SU-DHL-6 (cell line): ENCODE measurements around the gene DQX1.
A peak's percentile ranks its signal among the peaks of the same experiment; 100 is the strongest.
"Not testable (repeated sequence)": the region's sequence is repeated elsewhere in the genome, so short reads cannot be mapped to it uniquely, and the experiment has no call there.

Source experiments
- H2AFZ ChIP-seq: fragments of 200-600 bp; sonication (generic); 2 replicates; pipeline ENCODE4 v1.6.1; 2014; ENCODE audit warnings: low read depth, mild to moderate bottlenecking, moderate library complexity, mixed read lengths, antibody characterized with exemption, low read length; ENCODE audit not compliant: severe bottlenecking
- H3F3A ChIP-seq: fragments of 200-600 bp; shearing (Covaris generic); 2 replicates; pipeline ENCODE4 v1.6.0; 2016; ENCODE audit warnings: antibody characterized with exemption, mild to moderate bottlenecking; ENCODE audit not compliant: insufficient read depth
- H3K27ac ChIP-seq: fragments of 200-600 bp; sonication (generic); 2 replicates; pipeline ENCODE4 v1.5.1; 2016; ENCODE audit warnings: low read depth, mild to moderate bottlenecking, low read length, moderate library complexity, mixed read lengths
- H3K27me3 ChIP-seq: fragments of 200-600 bp; sonication (generic), shearing (Covaris generic); 2 replicates; pipeline ENCODE4 v1.6.0; 2014; ENCODE audit warnings: mild to moderate bottlenecking, low read length
- H3K36me3 ChIP-seq: fragments of 200-600 bp; sonication (generic); 2 replicates; pipeline ENCODE4 v1.6.1; 2014; ENCODE audit warnings: mild to moderate bottlenecking, low read length, mixed read lengths
- H3K4me2 ChIP-seq: fragments of 300-600, 200-600 bp; shearing (Covaris generic), sonication (generic); 2 replicates; pipeline ENCODE4 v1.6.0; 2014; ENCODE audit warnings: low read length, low read depth, mild to moderate bottlenecking; ENCODE audit not compliant: poor library complexity, severe bottlenecking
- H3K4me3 ChIP-seq: fragments of 200-600 bp; sonication (generic); 2 replicates; pipeline ENCODE4 v1.5.1; 2014; ENCODE audit warnings: antibody characterized with exemption, low read length, mild to moderate bottlenecking, mixed read lengths; ENCODE audit not compliant: insufficient read depth, poor library complexity, severe bottlenecking
- H3K79me2 ChIP-seq: fragments of 200-600 bp; sonication (generic); 2 replicates; pipeline ENCODE4 v1.6.1; 2014; ENCODE audit warnings: mild to moderate bottlenecking, low read length, moderate library complexity; ENCODE audit not compliant: insufficient read depth
- H3K9ac ChIP-seq: fragments of 200-600 bp; sonication (generic); 2 replicates; pipeline ENCODE4 v1.7.0; 2014; ENCODE audit warnings: mild to moderate bottlenecking, low read length
- H3K9me2 ChIP-seq: fragments of 200-600 bp; sonication (generic); replicated peaks from 2 replicates; pipeline ENCODE4 v1.6.1; 2014; ENCODE audit warnings: low read length; ENCODE audit not compliant: insufficient read depth
- H3K9me3 ChIP-seq: fragments of 200-600 bp; sonication (generic); 2 replicates; pipeline ENCODE4 v1.6.1; 2014; ENCODE audit warnings: low read length, mixed read lengths; ENCODE audit not compliant: insufficient read depth
- H4K20me1 ChIP-seq: fragments of 200-600 bp; sonication (generic); 2 replicates; pipeline ENCODE4 v1.6.1; 2014; ENCODE audit warnings: low read depth, mild to moderate bottlenecking, antibody characterized with exemption, low read length, moderate library complexity, mixed read lengths
- EZH2phosphoT487 ChIP-seq: fragments of 200-600 bp; sonication (generic), shearing (Covaris generic); conservative IDR thresholded peaks from 2 replicates; pipeline ENCODE4 v1.6.1; 2018; ENCODE audit warnings: mild to moderate bottlenecking, antibody characterized with exemption, low read length, moderate library complexity, mixed read lengths
- TF ChIP-seq, protein P1 (sequence below): fragments of 200-600 bp; sonication (generic); IDR thresholded peaks from one replicate; pipeline ENCODE4 v1.5.1; 2017; ENCODE audit warnings: antibody characterized with exemption, mild to moderate bottlenecking, low read length, moderate library complexity; ENCODE audit not compliant: insufficient read depth, poor library complexity, severe bottlenecking

Gene DQX1

DNA sequence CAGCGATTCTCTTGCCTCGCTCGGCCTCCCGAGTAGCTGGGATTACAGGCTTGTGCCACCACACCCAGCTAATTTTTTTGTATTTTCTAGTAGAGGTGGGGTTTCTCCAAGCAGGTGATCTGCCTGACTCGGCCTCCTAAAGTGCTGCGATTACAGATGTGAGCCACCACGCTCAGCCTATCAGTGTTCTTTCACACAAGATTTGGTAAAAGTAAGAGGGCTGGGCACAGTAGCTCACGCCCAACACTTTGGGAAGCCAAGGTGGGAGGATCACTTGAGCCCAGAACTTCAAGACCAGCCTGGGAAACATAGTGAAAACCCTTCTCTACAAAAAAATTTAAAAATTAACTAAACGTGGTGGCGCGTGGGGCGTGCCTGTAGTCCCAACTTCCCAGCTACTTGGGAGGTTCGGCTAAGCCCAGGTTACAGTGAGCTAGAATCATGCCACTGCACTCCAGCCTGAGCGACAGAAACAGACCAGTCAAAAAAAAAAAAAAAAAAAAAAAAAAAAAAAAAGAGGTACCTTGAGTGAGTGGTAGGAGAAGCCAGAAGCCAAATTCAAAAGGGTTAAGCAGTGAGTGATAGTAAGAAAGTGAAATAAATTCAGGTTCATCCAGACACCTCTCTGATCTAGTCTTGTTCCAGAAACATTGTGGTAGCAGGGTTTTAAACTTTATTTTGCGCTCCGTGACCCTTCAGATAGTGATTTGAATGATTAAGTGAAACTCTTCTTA lies 54.5 kb downstream of the DQX1 start:
- peak overlapping the region; percentile 72 for H3K4me3 ChIP-seq
- H3K79me2 ChIP-seq, result no peaks in the 10 kb centered on the region
- H4K20me1 ChIP-seq, result no peaks in the 10 kb centered on the region
- peaks cover 20% of the 10 kb centered on the region for H3F3A ChIP-seq
- peak overlapping the region; percentile 89 for H3K27ac ChIP-seq
- no peaks in the 10 kb centered on the region for H3K36me3 ChIP-seq
- peak overlapping the region; percentile 78 for H3K9ac ChIP-seq
- no peaks in the 10 kb centered on the region for H3K9me2 ChIP-seq
- peak overlapping the region; percentile 98 for H3K4me2 ChIP-seq
- no peaks in the 10 kb centered on the region for H3K27me3 ChIP-seq
- H2AFZ ChIP-seq, result peak overlapping the region; percentile 88
- H3K9me3 ChIP-seq, result no peaks in the 10 kb centered on the region
- no peak for TF ChIP-seq EZH2phosphoT487
- TF ChIP-seq, protein P1, sequence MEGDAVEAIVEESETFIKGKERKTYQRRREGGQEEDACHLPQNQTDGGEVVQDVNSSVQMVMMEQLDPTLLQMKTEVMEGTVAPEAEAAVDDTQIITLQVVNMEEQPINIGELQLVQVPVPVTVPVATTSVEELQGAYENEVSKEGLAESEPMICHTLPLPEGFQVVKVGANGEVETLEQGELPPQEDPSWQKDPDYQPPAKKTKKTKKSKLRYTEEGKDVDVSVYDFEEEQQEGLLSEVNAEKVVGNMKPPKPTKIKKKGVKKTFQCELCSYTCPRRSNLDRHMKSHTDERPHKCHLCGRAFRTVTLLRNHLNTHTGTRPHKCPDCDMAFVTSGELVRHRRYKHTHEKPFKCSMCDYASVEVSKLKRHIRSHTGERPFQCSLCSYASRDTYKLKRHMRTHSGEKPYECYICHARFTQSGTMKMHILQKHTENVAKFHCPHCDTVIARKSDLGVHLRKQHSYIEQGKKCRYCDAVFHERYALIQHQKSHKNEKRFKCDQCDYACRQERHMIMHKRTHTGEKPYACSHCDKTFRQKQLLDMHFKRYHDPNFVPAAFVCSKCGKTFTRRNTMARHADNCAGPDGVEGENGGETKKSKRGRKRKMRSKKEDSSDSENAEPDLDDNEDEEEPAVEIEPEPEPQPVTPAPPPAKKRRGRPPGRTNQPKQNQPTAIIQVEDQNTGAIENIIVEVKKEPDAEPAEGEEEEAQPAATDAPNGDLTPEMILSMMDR, result no peak

DNA sequence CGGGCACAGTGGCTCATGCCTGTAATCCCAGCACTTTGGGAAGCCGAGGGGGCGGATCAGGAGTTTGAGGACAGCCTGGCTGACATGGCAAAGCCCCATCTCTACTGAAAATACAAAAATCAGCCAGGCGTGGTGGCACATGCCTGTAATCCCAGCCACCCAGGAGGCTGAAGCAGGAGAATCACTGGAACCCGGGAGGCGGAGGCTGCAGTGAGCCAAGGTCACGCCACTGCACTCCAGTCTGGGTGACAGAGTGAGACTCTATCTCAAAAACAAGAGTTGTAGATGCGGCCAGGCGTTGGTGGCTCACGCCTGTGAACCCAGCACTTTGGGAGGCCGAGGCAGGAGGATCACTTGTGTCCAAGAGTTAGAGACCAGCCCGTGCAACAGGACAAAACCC lies 55.3 kb downstream of the DQX1 start:
- H3F3A ChIP-seq, result peaks cover 24% of the 10 kb centered on the region
- not testable (repeated sequence) for H3K27ac ChIP-seq, H3K36me3 ChIP-seq, H3K4me2 ChIP-seq, H3K9me2 ChIP-seq, H4K20me1 ChIP-seq, H3K27me3 ChIP-seq, H3K9me3 ChIP-seq, H3K79me2 ChIP-seq, H3K4me3 ChIP-seq, H3K9ac ChIP-seq, H2AFZ ChIP-seq
